WTC11 (cell line): Measurements from ENCODE around the gene SNAPC1.

ENCODE experiments used
- CTCF ChIP-seq: fragments of 200-600 bp; IDR thresholded peaks from 2 replicates; pipeline ENCODE4 v1.8.0; 2022; ENCODE audit warnings: antibody characterized with exemption
- E2F1 ChIP-seq: sonication (generic); formaldehyde crosslinking; IDR thresholded peaks from 2 replicates; pipeline ENCODE4 v1.8.0; 2022; ENCODE audit warnings: mild to moderate bottlenecking, missing genetic modification reagents
- ESRRA ChIP-seq: sonication (generic); formaldehyde crosslinking; IDR thresholded peaks from 2 replicates; pipeline ENCODE4 v1.8.1; 2022; ENCODE audit warnings: mild to moderate bottlenecking, missing genetic modification reagents, borderline replicate concordance
- JAZF1 ChIP-seq: fragments of 250-450 bp; sonication (Bioruptor Pico); IDR thresholded peaks from 2 replicates; pipeline ENCODE4 v1.9.0; 2021; ENCODE audit warnings: moderate library complexity, mild to moderate bottlenecking, inconsistent platforms
- JUN ChIP-seq: sonication (generic); formaldehyde crosslinking; IDR thresholded peaks from 2 replicates; pipeline ENCODE4 v1.8.0; 2023; ENCODE audit warnings: mild to moderate bottlenecking, missing genetic modification reagents
- MAX ChIP-seq: sonication (generic); formaldehyde crosslinking; IDR thresholded peaks from 2 replicates; pipeline ENCODE4 v1.8.0; 2022; ENCODE audit warnings: mild to moderate bottlenecking, missing genetic modification reagents
- MYBL2 ChIP-seq: sonication (generic); formaldehyde crosslinking; IDR thresholded peaks from 2 replicates; pipeline ENCODE4 v1.8.1; 2023; ENCODE audit warnings: mild to moderate bottlenecking, moderate library complexity, missing genetic modification reagents
- NR2C2 ChIP-seq: sonication (generic); formaldehyde crosslinking; IDR thresholded peaks from 2 replicates; pipeline ENCODE4 v1.8.0; 2022; ENCODE audit warnings: mild to moderate bottlenecking, missing genetic modification reagents
- SMAD4 ChIP-seq: sonication (generic); formaldehyde crosslinking; IDR thresholded peaks from 2 replicates; pipeline ENCODE4 v1.8.0; 2022; ENCODE audit warnings: mild to moderate bottlenecking, missing genetic modification reagents
- TEAD4 ChIP-seq: sonication (generic); formaldehyde crosslinking; IDR thresholded peaks from 2 replicates; pipeline ENCODE4 v1.8.0; 2022; ENCODE audit warnings: mild to moderate bottlenecking, missing genetic modification reagents
- ZNF317 ChIP-seq: sonication (generic); formaldehyde crosslinking; IDR thresholded peaks from 2 replicates; pipeline ENCODE4 v1.8.1; 2023; ENCODE audit warnings: low read depth, mild to moderate bottlenecking, moderate library complexity, missing genetic modification reagents, borderline replicate concordance

- no peak for TF ChIP-seq JAZF1 (CRISPR knock-in tag)
- no peak for TF ChIP-seq SMAD4 (CRISPR knock-in tag)
- no peak for TF ChIP-seq TEAD4 (CRISPR knock-in tag)
- TF ChIP-seq MAX (CRISPR knock-in tag): no peak
- no peak for TF ChIP-seq CTCF
- no peak for TF ChIP-seq NR2C2 (CRISPR knock-in tag)
- no peak for TF ChIP-seq E2F1
- no peak for TF ChIP-seq MYBL2 (CRISPR knock-in tag)
- no peak for TF ChIP-seq JUN
- TF ChIP-seq ZNF317 (CRISPR knock-in tag): no peak
- TF ChIP-seq ESRRA: no peak
Observed at GRCh38 chr14:61756135-61756534, 6.1 kb upstream of the SNAPC1 start.
